HEK293T (cell line): Measurements from ENCODE around the gene UGT1A7.
"Not testable (repeated sequence)": the region's sequence is repeated elsewhere in the genome, so short reads cannot be mapped to it uniquely, and the experiment has no call there.

ENCODE experiments used
- CTCF ChIA-PET: fragments of 350-600 bp; formaldehyde crosslinking; extraction: SDS; loops from one replicate; lab custom pipeline; 2021; ENCODE audit warnings: antibody characterized with exemption, inconsistent platforms; lab: Yijun Ruan, JAX
- POLR2A ChIA-PET: fragments of 350-600 bp; formaldehyde crosslinking; extraction: SDS; loops from one replicate; lab custom pipeline; 2020; ENCODE audit warnings: antibody characterized with exemption, inconsistent platforms; lab: Yijun Ruan, JAX
- DNase-seq: peaks from one replicate; pipeline ENCODE4 v3.0.0; 2012; ENCODE audit warnings: mixed read lengths; ENCODE audit errors: extremely low spot score
- ARNT ChIP-seq: fragments of 450-650 bp; IDR thresholded peaks from 2 replicates; pipeline ENCODE4 v1.6.1; 2017; ENCODE audit warnings: mild to moderate bottlenecking
- BHLHE40 ChIP-seq: fragments of 450-650 bp; IDR thresholded peaks from 2 replicates; pipeline ENCODE4 v1.6.1; 2016; ENCODE audit warnings: mild to moderate bottlenecking, moderate library complexity, borderline replicate concordance
- CTBP1 ChIP-seq: fragments of 450-650 bp; IDR thresholded peaks from 2 replicates; pipeline ENCODE4 v1.6.1; 2016; ENCODE audit warnings: borderline replicate concordance
- ELF4 ChIP-seq: fragments of 450-650 bp; IDR thresholded peaks from 2 replicates; pipeline ENCODE4 v1.6.1; 2017; ENCODE audit warnings: antibody characterized with exemption
- FOXA1 ChIP-seq: fragments of 450-650 bp; IDR thresholded peaks from 2 replicates; pipeline ENCODE4 v1.6.1; 2016; ENCODE audit warnings: mild to moderate bottlenecking
- FOXK2 ChIP-seq: fragments of 450-650 bp; IDR thresholded peaks from 2 replicates; pipeline ENCODE4 v1.6.1; 2016; ENCODE audit warnings: mild to moderate bottlenecking
- FOXM1 ChIP-seq: fragments of 450-650 bp; IDR thresholded peaks from 2 replicates; pipeline ENCODE4 v1.6.1; 2017; ENCODE audit warnings: mild to moderate bottlenecking, borderline replicate concordance
- HDGF ChIP-seq: fragments of 450-650 bp; IDR thresholded peaks from 2 replicates; pipeline ENCODE4 v1.6.1; 2017; ENCODE audit warnings: antibody characterized with exemption, borderline replicate concordance
- L3MBTL2 ChIP-seq: fragments of 450-650 bp; conservative IDR thresholded peaks from 2 replicates; pipeline ENCODE4 v1.6.1; 2016; ENCODE audit warnings: mild to moderate bottlenecking
- LEF1 ChIP-seq: fragments of 450-650 bp; IDR thresholded peaks from 2 replicates; pipeline ENCODE4 v1.6.1; 2017; ENCODE audit warnings: mild to moderate bottlenecking, borderline replicate concordance
- NFRKB ChIP-seq: fragments of 450-650 bp; IDR thresholded peaks from 2 replicates; pipeline ENCODE4 v1.6.1; 2016; ENCODE audit warnings: mild to moderate bottlenecking, moderate library complexity
- SP1 ChIP-seq: fragments of 450-650 bp; IDR thresholded peaks from 2 replicates; pipeline ENCODE4 v1.6.1; 2017
- SUZ12 ChIP-seq: fragments of 450-650 bp; IDR thresholded peaks from 2 replicates; pipeline ENCODE4 v1.6.1; 2016; ENCODE audit warnings: mild to moderate bottlenecking
- TARDBP ChIP-seq: fragments of 450-650 bp; IDR thresholded peaks from 2 replicates; pipeline ENCODE4 v1.6.1; 2016
- ZNF384 ChIP-seq: fragments of 450-650 bp; IDR thresholded peaks from 2 replicates; pipeline ENCODE4 v1.6.1; 2016
- TF ChIP-seq, protein P1 (sequence below): fragments of 450-650 bp; IDR thresholded peaks from 2 replicates; pipeline ENCODE4 v1.6.1; 2016

UGT1A7 gene

GRCh38 chr2:233746475-233747282 lies 65.0 kb downstream of the UGT1A7 start:
- TF ChIP-seq, protein P1, sequence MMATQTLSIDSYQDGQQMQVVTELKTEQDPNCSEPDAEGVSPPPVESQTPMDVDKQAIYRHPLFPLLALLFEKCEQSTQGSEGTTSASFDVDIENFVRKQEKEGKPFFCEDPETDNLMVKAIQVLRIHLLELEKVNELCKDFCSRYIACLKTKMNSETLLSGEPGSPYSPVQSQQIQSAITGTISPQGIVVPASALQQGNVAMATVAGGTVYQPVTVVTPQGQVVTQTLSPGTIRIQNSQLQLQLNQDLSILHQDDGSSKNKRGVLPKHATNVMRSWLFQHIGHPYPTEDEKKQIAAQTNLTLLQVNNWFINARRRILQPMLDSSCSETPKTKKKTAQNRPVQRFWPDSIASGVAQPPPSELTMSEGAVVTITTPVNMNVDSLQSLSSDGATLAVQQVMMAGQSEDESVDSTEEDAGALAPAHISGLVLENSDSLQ, result no peak
- no peak for TF ChIP-seq FOXA1
- TF ChIP-seq TARDBP, result no peak
- no peak for TF ChIP-seq FOXM1
- no peak for TF ChIP-seq CTBP1
- no peak for TF ChIP-seq SP1
- no peak for TF ChIP-seq NFRKB
- TF ChIP-seq LEF1, result no peak
- TF ChIP-seq ELF4, result no peak
- TF ChIP-seq HDGF, result no peak
- TF ChIP-seq FOXK2, result no peak
- TF ChIP-seq ZNF384, result no peak
- TF ChIP-seq L3MBTL2, result no peak
- no peak for TF ChIP-seq ARNT
- TF ChIP-seq SUZ12, result no peak
- TF ChIP-seq BHLHE40, result no peak
- CTCF ChIA-PET, result no interaction called here
- DNase-seq, result no peak
- POLR2A ChIA-PET, result no interaction called here

- DNase-seq, result no peak
- TF ChIP-seq ZNF384 (no peak), CTBP1 (no peak), NFRKB (no peak), FOXK2 (no peak), L3MBTL2 (no peak), HDGF (no peak), TARDBP (no peak), FOXM1 (no peak), BHLHE40 (no peak), LEF1 (no peak), FOXA1 (no peak), ARNT (no peak), SUZ12 (no peak), ELF4 (no peak), SP1 (no peak)
- TF ChIP-seq, protein P1, result no peak
- POLR2A ChIA-PET, result no interaction called here
- CTCF ChIA-PET, result no interaction called here
These were observed 65.5 kb downstream of the UGT1A7 start for GRCh38 chr2:233747283-233747544.

DNA sequence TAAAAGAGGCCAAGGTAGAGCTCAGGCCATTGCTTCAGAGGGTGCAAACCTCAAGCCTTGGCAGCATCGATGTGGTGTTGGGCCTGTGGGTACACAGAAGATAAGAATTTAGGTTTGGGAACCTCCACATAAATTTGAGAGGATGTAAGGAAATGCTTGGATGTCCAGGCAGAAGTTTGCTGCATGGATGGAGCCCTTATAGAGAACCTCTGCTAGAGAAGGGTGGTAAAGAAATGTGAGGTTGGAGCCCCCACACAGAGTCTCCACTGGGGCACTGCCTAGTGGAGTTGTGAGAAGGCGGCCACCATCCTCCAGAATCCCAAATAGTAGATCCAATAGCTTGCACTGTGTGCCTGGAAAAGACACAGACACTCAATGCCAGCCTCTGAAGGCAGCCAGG lies 69.0 kb downstream of the UGT1A7 start:
- POLR2A ChIA-PET, CTCF ChIA-PET, DNase-seq: not testable (repeated sequence)

DNA sequence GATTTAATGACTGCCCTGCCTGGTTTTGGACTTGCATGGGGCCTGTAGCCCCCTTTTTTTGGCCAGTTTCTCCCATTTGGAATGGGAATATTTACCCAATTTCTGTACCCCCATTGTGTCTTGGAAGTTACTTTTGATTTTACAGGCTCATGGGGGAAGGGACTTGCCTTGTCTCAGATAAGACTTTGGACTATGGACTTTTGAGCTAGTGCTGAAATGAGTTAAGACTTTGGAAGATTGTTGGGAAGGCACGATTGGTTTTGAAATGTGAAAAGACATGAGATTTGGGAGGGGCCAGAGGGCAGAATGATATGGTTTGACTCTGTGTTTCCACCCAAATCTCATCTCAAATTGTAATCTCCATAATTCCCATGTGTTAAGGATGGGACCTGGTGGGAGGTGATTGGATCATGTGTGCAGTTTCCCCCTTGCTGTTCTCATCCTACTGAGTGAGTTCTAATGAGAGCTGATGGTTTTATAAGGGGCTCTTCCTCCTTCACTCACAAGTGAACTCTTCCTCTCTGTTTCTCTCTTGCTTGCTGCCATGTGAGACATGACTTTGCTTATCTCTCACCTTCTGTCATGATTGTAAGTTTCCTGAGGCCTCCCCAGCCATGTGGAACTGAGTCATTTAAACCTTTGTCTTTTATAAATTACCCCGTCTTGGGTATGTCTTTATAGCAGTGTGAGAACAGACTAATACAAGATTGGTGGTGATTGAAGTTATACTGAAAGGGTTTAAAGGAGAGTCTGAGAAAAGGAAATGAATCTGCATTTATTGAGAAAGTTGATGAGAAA lies 69.7 kb downstream of the UGT1A7 start:
- CTCF ChIA-PET, POLR2A ChIA-PET, DNase-seq: not testable (repeated sequence)

DNA sequence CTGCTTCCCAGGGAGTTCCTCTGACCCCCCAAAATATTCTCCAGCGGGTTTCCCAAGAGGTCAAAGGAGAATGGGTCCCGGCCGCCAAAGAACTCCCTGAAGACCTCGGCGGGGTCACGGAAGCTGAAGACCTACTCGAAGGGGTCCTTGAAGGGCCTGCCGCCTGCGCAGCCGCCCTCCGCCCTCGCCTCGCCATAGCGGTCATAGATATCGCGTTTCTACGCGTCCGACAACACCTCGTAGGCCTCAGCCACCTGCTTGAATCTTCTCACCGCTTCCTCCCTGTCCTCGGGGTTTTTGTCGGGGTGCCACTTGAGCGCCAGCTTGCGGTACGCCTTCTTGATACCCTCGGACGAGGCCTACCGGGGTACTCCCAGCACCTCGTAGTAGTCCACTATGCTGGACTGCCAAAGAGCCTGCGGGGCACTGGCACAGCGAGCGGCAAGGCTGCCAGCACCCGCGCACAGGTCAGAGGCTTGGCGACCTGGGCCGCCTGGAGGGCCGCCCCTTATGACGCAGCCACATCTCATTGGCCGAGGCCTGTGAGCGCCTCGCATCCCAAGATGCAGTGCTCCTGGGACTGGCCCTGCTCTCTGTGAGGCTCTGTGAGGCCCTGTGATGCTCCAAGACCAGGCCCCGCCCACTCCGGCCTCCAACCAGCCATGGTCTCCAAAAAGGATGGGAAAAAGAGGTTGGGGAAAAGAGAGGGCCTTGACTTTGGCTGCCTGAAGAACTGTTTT lies 73.3 kb downstream of the UGT1A7 start:
- ChIA-PET POLR2A (no interaction called here), CTCF (no interaction called here)
- no peak for DNase-seq
- TF ChIP-seq BHLHE40 (no peak), TARDBP (no peak), SP1 (no peak), SUZ12 (no peak), ELF4 (no peak), HDGF (no peak), LEF1 (no peak), NFRKB (no peak), ZNF384 (no peak), FOXK2 (no peak), FOXA1 (no peak), FOXM1 (no peak), CTBP1 (no peak), L3MBTL2 (no peak), ARNT (no peak)
- TF ChIP-seq, protein P1, result no peak

- ChIA-PET CTCF (no interaction called here), POLR2A (no interaction called here)
- no peak for TF ChIP-seq LEF1
- no peak for TF ChIP-seq CTBP1
- no peak for TF ChIP-seq ELF4
- no peak for TF ChIP-seq NFRKB
- TF ChIP-seq, protein P1, result no peak
- TF ChIP-seq SUZ12, result no peak
- no peak for TF ChIP-seq ZNF384
- no peak for TF ChIP-seq FOXK2
- no peak for TF ChIP-seq FOXM1
- TF ChIP-seq ARNT, result no peak
- no peak for DNase-seq
These were observed 74.9 kb downstream of the UGT1A7 start for GRCh38 chr2:233756429-233757081.
